GM21447 (cell line): ENCODE data around the gene FCRL6.

Experiments used
- ATAC-seq: cut with Tn5 transposase; IDR thresholded peaks from one replicate; pipeline ENCODE4 v1.9.1; 2021; ENCODE audit not compliant: unreplicated experiment

The FCRL6 gene, protein sequence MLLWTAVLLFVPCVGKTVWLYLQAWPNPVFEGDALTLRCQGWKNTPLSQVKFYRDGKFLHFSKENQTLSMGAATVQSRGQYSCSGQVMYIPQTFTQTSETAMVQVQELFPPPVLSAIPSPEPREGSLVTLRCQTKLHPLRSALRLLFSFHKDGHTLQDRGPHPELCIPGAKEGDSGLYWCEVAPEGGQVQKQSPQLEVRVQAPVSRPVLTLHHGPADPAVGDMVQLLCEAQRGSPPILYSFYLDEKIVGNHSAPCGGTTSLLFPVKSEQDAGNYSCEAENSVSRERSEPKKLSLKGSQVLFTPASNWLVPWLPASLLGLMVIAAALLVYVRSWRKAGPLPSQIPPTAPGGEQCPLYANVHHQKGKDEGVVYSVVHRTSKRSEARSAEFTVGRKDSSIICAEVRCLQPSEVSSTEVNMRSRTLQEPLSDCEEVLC

GRCh38 chr1:159802111-159802510 is at the start of gene FCRL6:
TSS of gene FCRL6 (plus strand) at chr1:159802360. CDS start at chr1:159802425, 65 bp downstream.
- no peak for ATAC-seq

DNA sequence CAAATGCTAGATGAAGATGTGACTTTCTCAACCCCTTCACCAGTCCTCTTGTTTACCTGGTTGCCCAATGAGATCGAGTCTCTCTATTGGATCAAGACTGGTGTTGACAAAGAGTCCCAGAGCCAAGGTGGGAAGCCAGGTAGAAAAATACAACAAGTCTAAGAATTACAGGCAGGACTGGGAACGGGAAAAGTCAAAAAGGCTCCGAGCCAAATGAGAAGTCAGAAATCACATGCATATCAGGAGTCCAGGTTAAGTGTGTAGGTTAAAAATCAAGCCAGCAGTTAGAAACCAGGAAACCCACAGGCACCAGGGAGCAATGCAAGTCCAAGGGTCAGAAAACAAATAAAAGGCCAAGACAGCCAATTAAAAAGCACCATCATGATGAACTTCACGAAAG is 48.8 kb upstream of the FCRL6 start:
- ATAC-seq, result no peak

GRCh38 chr1:159755451-159756007 is 46.6 kb upstream of the FCRL6 start:
- no peak for ATAC-seq

DNA sequence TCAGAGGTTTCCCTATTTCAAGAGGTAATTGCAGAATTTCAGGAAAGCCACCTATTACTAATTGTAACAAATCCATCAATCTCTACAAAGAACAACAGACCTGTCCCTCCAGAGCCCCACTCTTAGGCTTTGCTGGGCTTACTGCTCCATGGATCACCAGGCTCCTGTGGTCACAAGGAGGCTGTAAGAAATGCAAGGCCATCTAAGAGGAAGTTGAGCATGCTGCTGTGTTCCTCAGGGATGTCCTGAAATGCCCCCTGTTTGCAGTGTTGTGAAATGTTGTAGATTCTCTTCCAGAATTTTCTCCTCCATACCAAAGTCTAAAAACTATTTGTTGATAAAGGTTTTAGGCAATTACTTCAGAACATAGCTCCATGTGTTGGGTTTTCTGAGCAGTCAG is 45.8 kb upstream of the FCRL6 start:
- ATAC-seq, result no peak

DNA sequence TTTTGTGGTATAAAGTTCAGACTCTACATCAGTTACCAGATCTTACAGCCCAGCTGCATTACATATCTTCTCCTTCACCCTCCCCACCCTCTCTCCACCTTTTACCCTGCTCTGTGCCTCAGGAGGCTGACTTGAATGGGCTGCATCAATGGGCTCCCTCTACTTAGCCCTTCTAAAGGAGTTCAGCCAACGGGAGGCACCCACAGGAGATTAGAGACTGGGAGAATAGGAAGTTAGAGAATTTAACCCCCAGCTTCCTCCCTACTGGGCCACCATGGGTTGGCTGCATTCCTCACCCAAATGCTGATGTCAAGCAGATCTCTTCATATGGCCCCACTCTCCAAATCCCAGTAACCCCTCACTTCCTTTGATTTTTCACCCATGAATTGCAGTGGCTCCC is 38.5 kb upstream of the FCRL6 start:
- no peak for ATAC-seq

DNA sequence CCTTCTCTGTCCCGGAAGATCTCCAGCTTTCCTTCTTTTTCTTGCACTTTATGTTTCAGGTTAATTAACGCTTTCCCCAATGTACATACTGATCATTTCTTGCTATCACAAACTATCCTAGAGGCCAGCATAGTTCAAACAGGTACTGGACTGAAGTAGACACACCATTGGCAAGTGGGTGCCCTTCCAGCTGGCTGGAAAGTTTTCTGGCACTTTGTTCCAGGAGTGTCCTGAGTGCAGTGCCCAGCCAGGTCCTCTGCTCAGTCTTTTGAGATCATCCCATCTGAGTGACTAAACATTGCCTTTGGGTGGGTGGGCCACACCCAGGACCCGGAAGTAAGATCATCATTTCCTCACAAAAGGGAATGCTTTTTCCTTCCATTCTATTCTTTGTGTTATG is 36.4 kb upstream of the FCRL6 start:
- ATAC-seq, result no peak

DNA sequence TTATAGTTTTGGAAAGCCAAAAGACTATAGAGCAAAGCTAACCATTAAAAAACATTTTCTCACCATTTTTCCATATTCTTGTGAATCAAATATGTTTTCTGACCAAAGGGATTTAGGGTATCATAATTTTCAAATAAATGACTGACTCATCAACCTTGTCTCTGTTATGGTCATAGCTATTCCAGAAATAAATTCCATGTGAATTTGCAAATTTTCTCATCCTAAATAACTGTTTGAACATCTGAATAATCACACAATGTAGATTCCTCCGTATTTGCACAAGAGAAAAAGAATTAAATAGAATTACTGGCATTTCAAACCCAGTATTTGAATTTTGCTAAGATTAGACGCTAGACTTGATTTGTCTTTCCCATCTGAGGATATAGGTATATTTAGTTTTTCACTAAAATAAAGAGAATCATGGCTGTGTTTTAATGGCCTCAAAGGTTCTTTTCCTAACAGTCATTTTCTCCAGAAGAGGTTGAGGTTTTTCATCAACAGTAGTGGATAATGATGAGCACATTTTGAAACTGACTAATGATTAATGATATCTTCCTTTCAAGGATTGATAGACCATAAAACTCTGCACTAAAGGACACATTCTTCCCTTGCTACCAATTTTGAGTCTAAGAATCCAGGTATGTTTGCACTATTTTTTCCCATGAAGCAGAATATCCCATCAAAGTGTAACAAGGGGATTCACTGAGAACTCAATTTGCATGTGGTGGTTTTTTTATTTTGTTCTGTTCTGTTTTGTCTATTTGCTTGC is 30.8 kb upstream of the FCRL6 start:
- no peak for ATAC-seq

DNA sequence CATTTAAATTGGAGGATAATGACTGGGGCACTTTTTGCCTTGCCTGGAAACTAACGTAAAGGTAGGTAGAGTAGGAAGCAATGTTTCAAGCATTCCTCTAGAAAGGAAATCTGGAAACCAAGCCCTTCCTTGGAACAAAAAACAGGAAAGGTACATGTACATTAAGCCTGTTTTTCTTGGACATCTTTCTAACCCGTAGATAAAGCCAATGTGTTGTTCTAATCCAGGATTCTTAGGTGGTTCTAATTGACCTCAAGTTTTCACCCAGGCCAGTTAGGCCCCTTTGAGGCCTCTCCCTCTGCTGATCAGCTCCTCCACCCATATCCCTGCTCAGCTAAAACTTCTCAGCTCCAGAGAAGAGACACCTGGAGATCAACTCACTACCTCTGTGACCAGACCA is 27.7 kb upstream of the FCRL6 start:
- ATAC-seq, result no peak

DNA sequence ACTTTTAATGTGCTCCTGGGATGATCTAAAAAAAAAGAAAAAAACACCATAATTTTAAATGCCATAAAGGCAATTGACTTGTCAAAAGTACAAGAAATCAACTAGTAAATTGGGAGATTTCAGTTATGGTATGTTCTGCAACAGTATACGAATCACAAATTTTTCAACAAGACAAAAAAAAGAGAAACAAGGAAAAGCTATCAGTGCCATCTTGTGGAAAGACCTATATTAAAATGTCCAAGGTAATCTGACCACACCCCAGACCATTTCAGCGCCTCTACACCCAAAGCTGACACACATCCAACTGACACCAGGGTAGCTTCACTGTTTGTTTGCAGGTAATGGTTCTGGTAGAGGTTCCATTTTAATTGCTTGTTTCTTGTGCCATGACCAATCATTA is 26.4 kb upstream of the FCRL6 start:
- ATAC-seq, result no peak

DNA sequence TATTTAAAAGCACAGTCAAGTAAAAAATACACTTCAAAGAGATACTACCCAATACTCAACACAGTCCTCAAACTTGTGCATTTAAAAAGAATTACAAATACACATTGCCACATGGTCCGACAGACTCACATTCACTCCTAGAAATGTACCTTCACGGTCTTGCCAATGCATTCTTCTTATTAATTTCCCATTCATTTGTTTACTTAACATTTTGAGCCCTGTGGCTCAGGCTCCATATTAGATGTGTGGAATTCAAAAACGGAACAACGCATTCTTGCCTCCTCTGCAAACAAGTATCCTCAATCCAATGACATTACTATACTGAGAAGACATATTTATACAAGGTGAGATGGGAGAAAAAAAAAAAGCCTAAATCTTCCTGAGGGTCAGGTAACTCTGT is 23.9 kb upstream of the FCRL6 start:
- no peak for ATAC-seq

DNA sequence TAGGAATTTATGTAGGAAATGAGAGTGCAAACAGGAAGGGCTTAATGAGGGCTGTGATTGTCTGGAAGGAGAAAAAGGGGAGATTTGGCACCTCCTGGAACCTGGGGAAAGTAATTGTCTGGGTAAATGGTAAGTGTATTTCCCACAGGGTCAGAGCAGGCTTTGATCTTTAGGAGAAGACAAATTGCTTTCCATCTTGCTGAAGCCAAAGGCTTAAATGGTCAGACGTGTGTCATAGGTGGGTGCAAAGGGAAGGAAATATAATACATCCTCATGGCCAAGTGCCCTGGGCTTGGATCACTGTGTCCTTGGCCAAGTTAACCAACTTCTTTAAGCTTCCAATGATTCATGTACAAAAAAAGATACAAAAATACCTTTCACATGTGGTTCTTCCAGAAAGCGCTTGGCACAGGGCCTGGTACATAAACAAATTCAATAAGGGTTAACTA is 22.7 kb upstream of the FCRL6 start:
- ATAC-seq, result no peak

- ATAC-seq, result peak; percentile 96
Observed at GRCh38 chr1:159780583-159781582, 21.3 kb upstream of the FCRL6 start, which contains the start of gene DUSP23. TSS of gene DUSP23 (plus strand) at chr1:159780962. CDS start at chr1:159781101, 139 bp downstream.

DNA sequence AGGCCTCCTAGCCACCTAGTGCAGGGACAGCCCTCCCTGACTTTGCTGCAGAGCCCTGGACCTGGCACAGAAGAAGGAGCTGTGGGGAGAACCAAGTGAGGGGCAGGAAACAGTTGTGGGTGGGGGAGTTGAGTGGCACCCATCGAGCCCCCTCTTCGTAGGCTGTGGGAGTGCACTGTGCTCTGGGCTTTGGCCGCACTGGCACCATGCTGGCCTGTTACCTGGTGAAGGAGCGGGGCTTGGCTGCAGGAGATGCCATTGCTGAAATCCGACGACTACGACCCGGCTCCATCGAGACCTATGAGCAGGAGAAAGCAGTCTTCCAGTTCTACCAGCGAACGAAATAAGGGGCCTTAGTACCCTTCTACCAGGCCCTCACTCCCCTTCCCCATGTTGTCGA is 20.2 kb upstream of the FCRL6 start:
- no peak for ATAC-seq

- no peak for ATAC-seq
Observed at GRCh38 chr1:159783724-159784123, 18.4 kb upstream of the FCRL6 start.

GRCh38 chr1:159786465-159786864 is 15.7 kb upstream of the FCRL6 start:
- no peak for ATAC-seq

- no peak for ATAC-seq
Observed at GRCh38 chr1:159786966-159787365, 15.2 kb upstream of the FCRL6 start.

- ATAC-seq, result no peak
Observed at GRCh38 chr1:159790237-159790917, 11.8 kb upstream of the FCRL6 start.

DNA sequence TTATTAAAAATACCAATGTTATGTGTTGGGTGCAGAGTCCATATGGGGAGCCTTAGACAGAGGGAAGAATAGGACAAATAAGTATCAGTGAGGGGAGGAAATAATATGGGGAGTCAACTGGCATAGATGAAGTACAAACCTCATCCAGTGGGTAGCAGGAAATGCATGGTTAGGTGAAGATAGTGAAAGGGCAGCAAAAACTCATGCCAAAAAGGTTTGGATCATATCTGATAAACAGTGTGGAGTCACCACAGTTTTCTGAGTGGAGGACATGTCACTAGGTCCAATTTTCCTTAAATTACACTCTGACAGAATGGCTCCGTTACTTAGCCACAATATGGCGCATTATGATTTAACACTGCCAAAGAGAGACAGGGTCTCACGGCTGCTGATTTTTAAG is 11.1 kb upstream of the FCRL6 start:
- ATAC-seq, result no peak

- no peak for ATAC-seq
Observed at GRCh38 chr1:159791461-159791860, 10.7 kb upstream of the FCRL6 start.

GRCh38 chr1:159795534-159795933 is 6.6 kb upstream of the FCRL6 start:
- ATAC-seq, result no peak
